Adipocyte (in vitro differentiated cells): ENCODE data around the gene ADAM12.

Source experiments
- DNase-seq: peaks from one replicate; pipeline ENCODE4 v3.0.0-alpha.2; 2015; ENCODE audit warnings: low read depth
- H3K27me3 ChIP-seq: replicated peaks from 2 replicates; pipeline ENCODE4 v1.7.0; 2013; ENCODE audit warnings: mild to moderate bottlenecking, low read length, moderate library complexity; ENCODE audit not compliant: control insufficient read depth, insufficient read depth
- H3K36me3 ChIP-seq: 2 replicates; pipeline ENCODE4 v1.7.0; 2013; ENCODE audit warnings: low read length, mild to moderate bottlenecking, moderate library complexity; ENCODE audit not compliant: control insufficient read depth, insufficient read depth, severe bottlenecking
- H3K4me1 ChIP-seq: 2 replicates; pipeline ENCODE4 v1.7.0; 2013; ENCODE audit warnings: mild to moderate bottlenecking, low read length, moderate library complexity; ENCODE audit not compliant: control insufficient read depth, insufficient read depth
- H3K4me3 ChIP-seq: 2 replicates; pipeline ENCODE4 v1.7.0; 2013; ENCODE audit warnings: mild to moderate bottlenecking, low read length, moderate library complexity
- H3K9ac ChIP-seq: 2 replicates; pipeline ENCODE4 v1.7.0; 2013; ENCODE audit warnings: mild to moderate bottlenecking, low read length, moderate library complexity
- H3K9me3 ChIP-seq: 2 replicates; pipeline ENCODE4 v1.7.0; 2013; ENCODE audit warnings: mild to moderate bottlenecking, low read length, moderate library complexity; ENCODE audit not compliant: control insufficient read depth

Gene ADAM12

GRCh38 chr10:126130271-126130710 lies 258.0 kb downstream of the ADAM12 start:
- peak; percentile 36 for DNase-seq
- H3K36me3 ChIP-seq, result peaks cover 52% of the 10 kb centered on the region
- H3K4me3 ChIP-seq, result no peak overlapping the region
- H3K4me1 ChIP-seq, result peaks cover 38% of the 10 kb centered on the region
- H3K9me3 ChIP-seq, result no peaks in the 10 kb centered on the region
- no peak overlapping the region for H3K9ac ChIP-seq
- H3K27me3 ChIP-seq, result no peaks in the 10 kb centered on the region

- Histone ChIP-seq H3K36me3 (peaks cover 46% of the 10 kb centered on the region), H3K27me3 (no peaks in the 10 kb centered on the region), H3K4me1 (peaks cover 28% of the 10 kb centered on the region), H3K4me3 (no peak overlapping the region), H3K9me3 (no peaks in the 10 kb centered on the region), H3K9ac (no peak overlapping the region)
- no peak for DNase-seq
These were observed 259.3 kb downstream of the ADAM12 start for GRCh38 chr10:126129026-126129425.

GRCh38 chr10:126128581-126128980 lies 259.7 kb downstream of the ADAM12 start:
- H3K36me3 ChIP-seq, result peaks cover 41% of the 10 kb centered on the region
- no peak overlapping the region for H3K9ac ChIP-seq
- no peak overlapping the region for H3K4me3 ChIP-seq
- DNase-seq, result no peak
- H3K4me1 ChIP-seq, result peaks cover 24% of the 10 kb centered on the region
- H3K27me3 ChIP-seq, result no peaks in the 10 kb centered on the region
- H3K9me3 ChIP-seq, result no peaks in the 10 kb centered on the region

GRCh38 chr10:126127481-126128029 lies 260.7 kb downstream of the ADAM12 start:
- DNase-seq, result no peak
- H3K36me3 ChIP-seq, result peaks cover 33% of the 10 kb centered on the region

GRCh38 chr10:126126866-126127265 lies 261.4 kb downstream of the ADAM12 start:
- Histone ChIP-seq H3K27me3 (no peaks in the 10 kb centered on the region), H3K36me3 (peaks cover 38% of the 10 kb centered on the region), H3K9ac (no peak overlapping the region), H3K4me3 (no peak overlapping the region), H3K4me1 (peaks cover 22% of the 10 kb centered on the region), H3K9me3 (no peaks in the 10 kb centered on the region)
- DNase-seq, result no peak

More at GRCh38 chr10:126127481-126128029, 260.7 kb downstream of the ADAM12 start:
- Histone ChIP-seq H3K4me3 (no peak overlapping the region), H3K4me1 (peaks cover 22% of the 10 kb centered on the region), H3K27me3 (no peaks in the 10 kb centered on the region), H3K9ac (no peak overlapping the region), H3K9me3 (no peaks in the 10 kb centered on the region)

- Histone ChIP-seq H3K4me3 (no peak overlapping the region), H3K36me3 (peaks cover 40% of the 10 kb centered on the region), H3K27me3 (no peaks in the 10 kb centered on the region), H3K9ac (no peak overlapping the region), H3K9me3 (no peaks in the 10 kb centered on the region), H3K4me1 (peaks cover 15% of the 10 kb centered on the region)
- DNase-seq, result no peak
These were observed 262.3 kb downstream of the ADAM12 start for GRCh38 chr10:126126023-126126422.

- Histone ChIP-seq H3K27me3 (no peaks in the 10 kb centered on the region), H3K4me1 (peaks cover 3% of the 10 kb centered on the region), H3K36me3 (peaks cover 40% of the 10 kb centered on the region), H3K9me3 (no peaks in the 10 kb centered on the region), H3K4me3 (no peak overlapping the region), H3K9ac (no peak overlapping the region)
- peak; percentile 3 for DNase-seq
These were observed 263.5 kb downstream of the ADAM12 start for GRCh38 chr10:126124668-126125349.

GRCh38 chr10:126124046-126124445 lies 264.2 kb downstream of the ADAM12 start:
- Histone ChIP-seq H3K4me1 (peaks cover 4% of the 10 kb centered on the region), H3K36me3 (peaks cover 36% of the 10 kb centered on the region), H3K9me3 (no peaks in the 10 kb centered on the region), H3K4me3 (no peak overlapping the region), H3K27me3 (no peaks in the 10 kb centered on the region), H3K9ac (no peak overlapping the region)
- DNase-seq, result no peak

GRCh38 chr10:126123466-126123865 lies 264.8 kb downstream of the ADAM12 start:
- peaks cover 4% of the 10 kb centered on the region for H3K4me1 ChIP-seq
- peaks cover 31% of the 10 kb centered on the region for H3K36me3 ChIP-seq
- H3K27me3 ChIP-seq, result no peaks in the 10 kb centered on the region
- no peak overlapping the region for H3K4me3 ChIP-seq
- no peaks in the 10 kb centered on the region for H3K9me3 ChIP-seq
- no peak for DNase-seq
- no peak overlapping the region for H3K9ac ChIP-seq

- Histone ChIP-seq H3K9ac (no peak overlapping the region), H3K4me3 (no peak overlapping the region), H3K9me3 (no peaks in the 10 kb centered on the region), H3K36me3 (peaks cover 31% of the 10 kb centered on the region), H3K4me1 (peaks cover 4% of the 10 kb centered on the region), H3K27me3 (no peaks in the 10 kb centered on the region)
- peak; percentile 4 for DNase-seq
These were observed 265.4 kb downstream of the ADAM12 start for GRCh38 chr10:126122881-126123280.

GRCh38 chr10:126119599-126119998 lies 268.7 kb downstream of the ADAM12 start:
- H3K9me3 ChIP-seq, result no peaks in the 10 kb centered on the region
- H3K4me3 ChIP-seq, result no peak overlapping the region
- H3K36me3 ChIP-seq, result peaks cover 41% of the 10 kb centered on the region
- no peaks in the 10 kb centered on the region for H3K27me3 ChIP-seq
- peak; percentile 23 for DNase-seq
- no peak overlapping the region for H3K9ac ChIP-seq
- peaks cover 4% of the 10 kb centered on the region for H3K4me1 ChIP-seq
